HUES48 (cell line): Measurements from ENCODE around the gene DCAF6.

Source experiments
- H3K27ac ChIP-seq: one replicate; pipeline ENCODE4 v1.7.0; 2013; ENCODE audit warnings: low read depth, low read length, inconsistent platforms
- H3K27me3 ChIP-seq: 2 replicates; pipeline ENCODE4 v1.6.1; 2013; ENCODE audit warnings: mild to moderate bottlenecking, low read length; ENCODE audit not compliant: control insufficient read depth, insufficient read depth
- H3K36me3 ChIP-seq: 2 replicates; pipeline ENCODE4 v1.6.1; 2013; ENCODE audit warnings: low read length; ENCODE audit not compliant: control insufficient read depth, insufficient read depth
- H3K4me1 ChIP-seq: 2 replicates; pipeline ENCODE4 v1.6.1; 2013; ENCODE audit warnings: mild to moderate bottlenecking, low read length; ENCODE audit not compliant: control insufficient read depth, insufficient read depth
- H3K4me3 ChIP-seq: 2 replicates; pipeline ENCODE4 v1.5.1; 2013; ENCODE audit warnings: mild to moderate bottlenecking, low read depth, low read length
- H3K9ac ChIP-seq: 2 replicates; pipeline ENCODE4 v1.6.1; 2013; ENCODE audit warnings: mild to moderate bottlenecking, low read depth, low read length, moderate library complexity
- H3K9me3 ChIP-seq: 2 replicates; pipeline ENCODE4 v1.6.1; 2013; ENCODE audit warnings: low read length; ENCODE audit not compliant: control insufficient read depth, insufficient read depth

The DCAF6 gene

GRCh38 chr1:168092566-168093355 is 156.3 kb downstream of the DCAF6 start:
- Histone ChIP-seq H3K4me3 (no peak overlapping the region), H3K9me3 (no peaks in the 10 kb centered on the region), H3K27me3 (no peaks in the 10 kb centered on the region), H3K27ac (no peak overlapping the region), H3K36me3 (peaks cover 9% of the 10 kb centered on the region; the same call in 1 of the 2 replicates), H3K4me1 (no peaks in the 10 kb centered on the region; the same call in 1 of the 2 replicates), H3K9ac (no peak overlapping the region)

GRCh38 chr1:168093616-168094015 is 157.1 kb downstream of the DCAF6 start:
- no peak overlapping the region for H3K9ac ChIP-seq
- no peaks in the 10 kb centered on the region; the same call in 1 of the 2 replicates for H3K4me1 ChIP-seq
- H3K27ac ChIP-seq: no peak overlapping the region
- H3K9me3 ChIP-seq: no peaks in the 10 kb centered on the region
- H3K36me3 ChIP-seq: peaks cover 6% of the 10 kb centered on the region; the same call in 1 of the 2 replicates
- H3K4me3 ChIP-seq: no peak overlapping the region
- H3K27me3 ChIP-seq: no peaks in the 10 kb centered on the region

- no peak overlapping the region for H3K27ac ChIP-seq
- H3K27me3 ChIP-seq: no peaks in the 10 kb centered on the region
- no peak overlapping the region for H3K9ac ChIP-seq
- H3K9me3 ChIP-seq: no peaks in the 10 kb centered on the region
- peaks cover 10% of the 10 kb centered on the region; the same call in 1 of the 2 replicates for H3K36me3 ChIP-seq
- no peak overlapping the region for H3K4me3 ChIP-seq
- no peaks in the 10 kb centered on the region; the same call in 1 of the 2 replicates for H3K4me1 ChIP-seq
These were observed 159.0 kb downstream of the DCAF6 start for GRCh38 chr1:168095476-168095875.

- H3K9ac ChIP-seq: no peak overlapping the region
- no peaks in the 10 kb centered on the region for H3K9me3 ChIP-seq
- H3K4me1 ChIP-seq: no peaks in the 10 kb centered on the region; the same call in 1 of the 2 replicates
- H3K27ac ChIP-seq: no peak overlapping the region
- no peaks in the 10 kb centered on the region for H3K27me3 ChIP-seq
- no peak overlapping the region for H3K4me3 ChIP-seq
- peaks cover 10% of the 10 kb centered on the region; the same call in 1 of the 2 replicates for H3K36me3 ChIP-seq
These were observed 160.0 kb downstream of the DCAF6 start for GRCh38 chr1:168096296-168097165.

GRCh38 chr1:168097921-168098528 is 161.5 kb downstream of the DCAF6 start:
- Histone ChIP-seq H3K4me3 (no peak overlapping the region), H3K9ac (no peak overlapping the region), H3K27ac (no peak overlapping the region), H3K4me1 (no peaks in the 10 kb centered on the region), H3K36me3 (peaks cover 10% of the 10 kb centered on the region; the same call in 1 of the 2 replicates), H3K27me3 (no peaks in the 10 kb centered on the region), H3K9me3 (no peaks in the 10 kb centered on the region)

- H3K27ac ChIP-seq: no peak overlapping the region
- no peak overlapping the region for H3K4me3 ChIP-seq
- no peaks in the 10 kb centered on the region for H3K9me3 ChIP-seq
- no peak overlapping the region for H3K9ac ChIP-seq
- peaks cover 10% of the 10 kb centered on the region; the same call in 1 of the 2 replicates for H3K36me3 ChIP-seq
- H3K4me1 ChIP-seq: no peaks in the 10 kb centered on the region
- H3K27me3 ChIP-seq: no peaks in the 10 kb centered on the region
These were observed 162.2 kb downstream of the DCAF6 start for GRCh38 chr1:168098534-168099320.

- Histone ChIP-seq H3K36me3 (peaks cover 15% of the 10 kb centered on the region; the same call in 1 of the 2 replicates), H3K4me1 (no peaks in the 10 kb centered on the region), H3K27me3 (no peaks in the 10 kb centered on the region), H3K9me3 (no peaks in the 10 kb centered on the region), H3K4me3 (no peak overlapping the region), H3K9ac (no peak overlapping the region), H3K27ac (no peak overlapping the region)
These were observed 162.9 kb downstream of the DCAF6 start for GRCh38 chr1:168099337-168099801.

- no peak overlapping the region for H3K4me3 ChIP-seq
- no peaks in the 10 kb centered on the region for H3K4me1 ChIP-seq
- H3K27ac ChIP-seq: no peak overlapping the region
- no peak overlapping the region for H3K9ac ChIP-seq
- H3K27me3 ChIP-seq: no peaks in the 10 kb centered on the region
- peaks cover 20% of the 10 kb centered on the region; the same call in 1 of the 2 replicates for H3K36me3 ChIP-seq
- no peaks in the 10 kb centered on the region for H3K9me3 ChIP-seq
These were observed 164.0 kb downstream of the DCAF6 start for GRCh38 chr1:168100315-168101002.

GRCh38 chr1:168101336-168101735 is 164.9 kb downstream of the DCAF6 start:
- Histone ChIP-seq H3K9me3 (no peaks in the 10 kb centered on the region), H3K36me3 (peaks cover 18% of the 10 kb centered on the region; the same call in 1 of the 2 replicates), H3K4me3 (no peak overlapping the region), H3K9ac (no peak overlapping the region), H3K27ac (no peak overlapping the region), H3K4me1 (no peaks in the 10 kb centered on the region), H3K27me3 (no peaks in the 10 kb centered on the region)
